Measurements from ENCODE around the gene ADNP2.

Gene ADNP2

DNA sequence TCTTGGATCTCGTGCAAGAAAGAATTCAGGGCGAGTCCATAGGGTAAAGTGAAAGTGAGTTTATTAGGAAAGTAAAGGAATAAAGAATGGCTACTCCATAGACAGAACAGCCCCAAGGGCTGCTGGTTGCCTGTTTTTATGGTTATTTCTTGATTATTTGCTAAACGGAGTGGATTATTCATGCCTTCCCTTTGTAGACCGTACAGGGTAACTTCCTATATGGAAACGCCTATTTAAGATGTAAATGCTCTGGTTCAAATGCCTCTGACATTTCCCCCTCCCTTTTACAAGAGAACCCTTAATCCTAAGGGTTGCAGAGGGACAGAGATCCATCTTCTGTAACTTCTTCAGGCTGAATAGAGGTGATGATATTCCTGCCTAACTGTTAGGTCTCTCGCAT lies 49.1 kb upstream of the ADNP2 start:
- Histone ChIP-seq H3K27ac (ENCODE audit: extremely low read depth, low read depth, low read length) (no peak overlapping the region), H3K36me3 (ENCODE audit: control insufficient read depth in 2 of 2, insufficient read depth in 1 of 2, low read length in 2 of 2) (no peaks in the 10 kb centered on the region), H3K9me3 (ENCODE audit: control insufficient read depth, insufficient read depth, low read depth, low read length) (no peaks in the 10 kb centered on the region), H3K4me1 (ENCODE audit: control insufficient read depth, insufficient read depth, low read length) (no peaks in the 10 kb centered on the region), H3K4me3 (ENCODE audit: low read depth, low read length) (no peak overlapping the region)
- TF ChIP-seq ZBTB21 (tag by site-specific recombination; IDR thresholded peaks at IDR 0.05): no peak
- no peak for TF ChIP-seq MZF1 (tag by site-specific recombination; IDR thresholded peaks at IDR 0.05; ENCODE audit: borderline replicate concordance)
- TF ChIP-seq ZNF174 (tag by site-specific recombination; IDR thresholded peaks at IDR 0.05): no peak
- TF ChIP-seq ZNF280C (tag by site-specific recombination; IDR thresholded peaks at IDR 0.05): no peak
- TF ChIP-seq, protein P1, sequence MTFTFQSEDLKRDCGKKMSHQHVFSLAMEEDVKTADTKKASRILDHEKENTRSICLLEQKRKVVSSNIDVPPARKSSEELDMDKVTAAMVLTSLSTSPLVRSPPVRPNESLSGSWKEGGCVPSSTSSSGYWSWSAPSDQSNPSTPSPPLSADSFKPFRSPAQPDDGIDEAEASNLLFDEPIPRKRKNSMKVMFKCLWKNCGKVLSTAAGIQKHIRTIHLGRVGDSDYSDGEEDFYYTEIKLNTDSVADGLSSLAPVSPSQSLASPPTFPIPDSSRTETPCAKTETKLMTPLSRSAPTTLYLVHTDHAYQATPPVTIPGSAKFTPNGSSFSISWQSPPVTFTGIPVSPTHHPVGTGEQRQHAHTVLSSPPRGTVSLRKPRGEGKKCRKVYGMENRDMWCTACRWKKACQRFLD (tag by site-specific recombination; IDR thresholded peaks at IDR 0.05): no peak
- no peak for TF ChIP-seq ZNF18 (tag by site-specific recombination; IDR thresholded peaks at IDR 0.05)
- TF ChIP-seq ZNF777 (tag by site-specific recombination; IDR thresholded peaks at IDR 0.05; ENCODE audit: borderline replicate concordance): no peak
- no peak for TF ChIP-seq ZNF76 (tag by site-specific recombination; IDR thresholded peaks at IDR 0.05; ENCODE audit: borderline replicate concordance, low read depth)
- TF ChIP-seq ZNF24 (tag by site-specific recombination; IDR thresholded peaks at IDR 0.05): no peak
- TF ChIP-seq ZNF202 (tag by site-specific recombination; IDR thresholded peaks at IDR 0.05; ENCODE audit: borderline replicate concordance): no peak
- TF ChIP-seq ZNF610 (tag by site-specific recombination; IDR thresholded peaks at IDR 0.05; ENCODE audit: borderline replicate concordance): no peak
- no peak for TF ChIP-seq PRDM10 (tag by site-specific recombination; IDR thresholded peaks at IDR 0.05)
- TF ChIP-seq, protein P2, sequence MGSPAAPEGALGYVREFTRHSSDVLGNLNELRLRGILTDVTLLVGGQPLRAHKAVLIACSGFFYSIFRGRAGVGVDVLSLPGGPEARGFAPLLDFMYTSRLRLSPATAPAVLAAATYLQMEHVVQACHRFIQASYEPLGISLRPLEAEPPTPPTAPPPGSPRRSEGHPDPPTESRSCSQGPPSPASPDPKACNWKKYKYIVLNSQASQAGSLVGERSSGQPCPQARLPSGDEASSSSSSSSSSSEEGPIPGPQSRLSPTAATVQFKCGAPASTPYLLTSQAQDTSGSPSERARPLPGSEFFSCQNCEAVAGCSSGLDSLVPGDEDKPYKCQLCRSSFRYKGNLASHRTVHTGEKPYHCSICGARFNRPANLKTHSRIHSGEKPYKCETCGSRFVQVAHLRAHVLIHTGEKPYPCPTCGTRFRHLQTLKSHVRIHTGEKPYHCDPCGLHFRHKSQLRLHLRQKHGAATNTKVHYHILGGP (tag by site-specific recombination; IDR thresholded peaks at IDR 0.05): no peak
- TF ChIP-seq SP7 (tag by site-specific recombination; IDR thresholded peaks at IDR 0.05): no peak
- no peak for TF ChIP-seq ZNF140 (tag by site-specific recombination; IDR thresholded peaks at IDR 0.05)
- no peak for TF ChIP-seq BCL11A (tag by site-specific recombination; IDR thresholded peaks at IDR 0.05; ENCODE audit: low read depth)
- ChIA-PET POLR2A (no interaction called here), CTCF (no interaction called here)

Data from HEK293 (cell line).